Fibroblast of skin of abdomen (primary cell): Measurements from ENCODE around the gene ERAP2. TPM values are rescaled to one million over a fixed set of nuclear protein-coding genes. Genes with fewer than 3 reads are reported as not detected.
"Not testable (repeated sequence)": the region's sequence is repeated elsewhere in the genome, so short reads cannot be mapped to it uniquely, and the experiment has no call there.

Experiments
- DNase-seq: peaks from one replicate; pipeline ENCODE4 v3.0.0-alpha.2; 2013
- polyA plus RNA-seq, 2 experiments: library from polyadenylated mRNA; unstranded; fragments of 120-200 nt; gene quantifications; one replicate each; pipeline ENCODE4 v1.2.1, GENCODE V29; 2013; ENCODE audit not compliant: insufficient read length in 2 of 2

Gene ERAP2, protein sequence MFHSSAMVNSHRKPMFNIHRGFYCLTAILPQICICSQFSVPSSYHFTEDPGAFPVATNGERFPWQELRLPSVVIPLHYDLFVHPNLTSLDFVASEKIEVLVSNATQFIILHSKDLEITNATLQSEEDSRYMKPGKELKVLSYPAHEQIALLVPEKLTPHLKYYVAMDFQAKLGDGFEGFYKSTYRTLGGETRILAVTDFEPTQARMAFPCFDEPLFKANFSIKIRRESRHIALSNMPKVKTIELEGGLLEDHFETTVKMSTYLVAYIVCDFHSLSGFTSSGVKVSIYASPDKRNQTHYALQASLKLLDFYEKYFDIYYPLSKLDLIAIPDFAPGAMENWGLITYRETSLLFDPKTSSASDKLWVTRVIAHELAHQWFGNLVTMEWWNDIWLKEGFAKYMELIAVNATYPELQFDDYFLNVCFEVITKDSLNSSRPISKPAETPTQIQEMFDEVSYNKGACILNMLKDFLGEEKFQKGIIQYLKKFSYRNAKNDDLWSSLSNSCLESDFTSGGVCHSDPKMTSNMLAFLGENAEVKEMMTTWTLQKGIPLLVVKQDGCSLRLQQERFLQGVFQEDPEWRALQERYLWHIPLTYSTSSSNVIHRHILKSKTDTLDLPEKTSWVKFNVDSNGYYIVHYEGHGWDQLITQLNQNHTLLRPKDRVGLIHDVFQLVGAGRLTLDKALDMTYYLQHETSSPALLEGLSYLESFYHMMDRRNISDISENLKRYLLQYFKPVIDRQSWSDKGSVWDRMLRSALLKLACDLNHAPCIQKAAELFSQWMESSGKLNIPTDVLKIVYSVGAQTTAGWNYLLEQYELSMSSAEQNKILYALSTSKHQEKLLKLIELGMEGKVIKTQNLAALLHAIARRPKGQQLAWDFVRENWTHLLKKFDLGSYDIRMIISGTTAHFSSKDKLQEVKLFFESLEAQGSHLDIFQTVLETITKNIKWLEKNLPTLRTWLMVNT
- polyA plus RNA-seq (2013, experiment 1 of 2; ENCODE audit: insufficient read length): 15.8 TPM
- polyA plus RNA-seq (2013, experiment 2 of 2; ENCODE audit: insufficient read length): 16.4 TPM

GRCh38 chr5:96876292-96876850 is at the start of gene ERAP2:
TSS of gene ERAP2 (plus strand) at chr5:96876500. CDS start at chr5:96879686, 3,186 bp downstream.
- peak; percentile 29 for DNase-seq

- no peak for DNase-seq
Observed at GRCh38 chr5:96829297-96829696, 47.0 kb upstream of the ERAP2 start.

GRCh38 chr5:96834016-96834415 is 42.3 kb upstream of the ERAP2 start:
- no peak for DNase-seq

GRCh38 chr5:96835791-96836191 is 40.5 kb upstream of the ERAP2 start:
- no peak for DNase-seq

DNA sequence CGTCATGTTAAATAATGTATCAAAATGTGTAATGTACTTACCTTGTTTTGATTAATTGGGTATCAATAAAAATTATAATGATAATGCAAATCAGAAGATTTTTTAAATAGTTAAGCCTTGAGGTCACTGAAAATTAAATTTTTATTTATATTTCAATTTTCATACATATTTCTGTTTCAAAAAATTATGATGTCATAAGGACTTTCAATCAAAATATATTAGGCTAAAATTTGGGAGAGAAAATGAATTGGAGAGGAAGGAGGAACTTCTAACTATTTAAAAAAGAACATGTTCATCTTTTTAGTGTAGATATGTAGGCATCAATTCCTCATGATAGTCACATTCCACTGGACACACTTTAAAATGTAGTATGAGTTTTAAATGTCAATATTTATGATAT is 39.5 kb upstream of the ERAP2 start:
- no peak for DNase-seq

- no peak for DNase-seq
Observed at GRCh38 chr5:96837303-96837702, 39.0 kb upstream of the ERAP2 start.

DNA sequence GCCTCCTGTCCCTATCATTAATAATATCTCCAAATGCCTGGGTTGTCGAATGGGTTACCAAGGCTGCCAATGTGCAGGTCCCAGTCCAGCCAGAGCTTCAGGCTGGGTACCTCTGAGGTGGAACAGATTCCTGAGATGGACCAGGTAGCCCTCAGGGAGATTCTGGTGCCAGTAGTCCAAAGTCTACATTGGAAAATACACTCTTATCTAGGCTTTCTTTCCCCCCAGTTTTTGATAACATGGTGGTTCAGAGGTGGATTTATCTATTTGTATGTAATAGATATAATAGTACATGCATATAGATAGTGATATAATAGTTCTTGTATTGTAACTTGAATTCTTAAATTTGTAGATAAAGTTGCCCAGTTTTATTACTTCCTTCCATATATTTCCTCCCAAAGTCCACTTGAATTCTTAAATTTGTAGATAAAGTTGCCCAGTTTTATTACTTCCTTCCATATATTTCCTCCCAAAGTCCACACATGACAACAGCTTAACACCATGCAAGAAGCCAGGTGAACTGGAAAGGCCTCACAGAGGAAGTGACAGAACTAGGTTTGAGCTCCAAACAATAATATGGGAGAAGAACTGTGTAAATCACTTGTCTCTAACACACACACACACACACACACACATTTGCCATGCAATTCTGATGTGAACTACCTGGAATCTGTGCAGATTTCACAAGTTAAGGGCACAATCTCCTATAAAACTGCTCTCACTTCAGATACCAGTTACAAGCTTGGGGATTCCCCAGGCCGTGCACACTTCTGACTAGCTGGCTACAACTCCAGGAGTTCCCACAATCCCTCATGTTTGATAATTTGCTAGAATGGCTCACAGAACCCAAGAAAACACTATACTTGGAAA is 37.9 kb upstream of the ERAP2 start:
- no peak for DNase-seq

- DNase-seq: no peak
Observed at GRCh38 chr5:96839071-96839592, 37.2 kb upstream of the ERAP2 start.

DNA sequence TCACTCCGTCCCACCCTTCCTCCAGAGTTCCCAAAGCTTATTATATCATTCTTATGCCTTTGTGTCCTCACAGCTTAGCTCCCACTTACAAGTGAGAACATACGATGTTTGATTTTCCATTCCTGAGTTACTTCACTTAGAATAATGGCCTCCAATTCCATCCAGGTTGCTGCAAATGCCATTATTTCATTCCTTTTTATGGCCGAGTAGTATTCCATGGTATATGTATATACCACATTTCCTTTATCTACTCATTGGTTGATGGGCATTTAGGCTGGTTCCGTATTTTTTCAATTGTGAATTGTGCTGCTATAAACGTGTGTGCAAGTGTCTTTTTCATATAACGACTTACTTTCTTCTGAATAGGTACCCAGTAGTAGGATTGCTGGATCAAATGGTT is 34.4 kb upstream of the ERAP2 start:
- DNase-seq: not testable (repeated sequence)

GRCh38 chr5:96843140-96843539 is 33.2 kb upstream of the ERAP2 start:
- DNase-seq: no peak

GRCh38 chr5:96844481-96844990 is 31.8 kb upstream of the ERAP2 start:
- DNase-seq: no peak

DNA sequence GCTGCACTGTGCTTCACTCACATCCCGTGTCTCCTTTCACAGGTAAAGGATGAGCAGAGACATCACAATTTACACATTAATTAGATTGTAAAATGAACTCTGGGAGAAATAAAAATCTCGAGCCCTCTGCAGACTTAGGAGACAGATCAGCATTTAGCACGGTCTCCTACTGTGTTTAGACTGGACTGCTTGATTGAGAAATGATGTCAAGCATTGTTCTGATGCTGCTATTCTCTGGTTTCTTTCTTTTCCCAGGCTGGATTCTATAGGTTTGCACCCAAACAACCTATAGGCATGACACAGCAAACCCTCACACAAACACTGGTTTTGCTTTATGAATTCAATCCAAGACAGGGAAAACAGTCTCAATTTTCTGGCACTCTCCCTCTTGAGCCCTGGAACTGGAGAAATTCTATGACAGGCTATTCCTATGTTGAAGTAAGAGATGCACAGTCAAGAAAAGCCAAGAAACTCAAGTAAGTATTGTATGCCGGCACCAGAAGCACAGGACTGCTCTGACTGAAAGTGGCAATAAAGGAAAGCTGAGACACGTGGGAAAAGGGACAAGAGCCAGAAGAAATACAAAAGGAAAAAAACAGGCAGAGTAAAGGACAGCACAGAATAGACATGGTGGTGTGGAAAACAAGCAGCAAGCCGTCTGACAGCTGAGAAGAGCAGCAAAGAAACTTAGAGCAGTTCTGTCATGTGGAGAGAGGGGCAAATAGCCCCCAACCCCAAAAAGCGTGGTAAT is 24.8 kb upstream of the ERAP2 start:
- DNase-seq: no peak

DNA sequence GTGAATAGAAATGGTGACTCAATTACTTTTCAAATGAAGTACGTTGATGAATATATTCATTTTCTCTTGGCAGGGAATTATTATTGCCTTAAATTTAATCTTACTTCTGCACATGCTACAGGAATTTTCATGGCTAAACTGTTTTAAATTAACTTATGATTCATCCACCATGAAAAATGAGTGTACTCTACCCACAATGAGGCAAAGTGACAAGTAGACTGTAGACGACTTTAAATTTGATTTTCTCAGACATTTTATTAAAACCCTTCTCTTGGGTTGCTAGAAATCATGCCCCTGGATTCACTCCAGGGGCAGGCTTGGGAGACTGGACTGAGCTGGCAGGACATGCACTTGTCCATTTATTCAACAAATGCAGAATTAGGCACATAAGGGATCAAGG is 23.5 kb upstream of the ERAP2 start:
- peak; percentile 71 for DNase-seq

DNA sequence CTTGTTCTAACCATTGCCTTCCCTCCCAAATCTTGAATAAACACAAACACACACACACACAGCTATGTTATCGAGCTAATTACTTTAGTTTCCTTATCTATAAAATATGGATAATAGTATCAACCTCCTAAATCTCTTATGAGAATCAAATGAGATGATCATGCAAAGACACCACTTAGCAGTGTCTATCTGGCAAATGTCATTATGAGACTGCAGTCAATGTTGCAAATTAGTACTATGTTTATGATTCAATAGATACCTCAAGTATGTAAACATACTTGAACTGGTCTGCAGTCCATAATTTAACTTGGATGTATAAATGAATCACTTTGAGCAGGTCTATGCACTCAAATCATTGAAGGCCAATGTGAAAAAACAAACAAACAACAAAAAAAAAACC is 22.2 kb upstream of the ERAP2 start:
- DNase-seq: no peak

DNA sequence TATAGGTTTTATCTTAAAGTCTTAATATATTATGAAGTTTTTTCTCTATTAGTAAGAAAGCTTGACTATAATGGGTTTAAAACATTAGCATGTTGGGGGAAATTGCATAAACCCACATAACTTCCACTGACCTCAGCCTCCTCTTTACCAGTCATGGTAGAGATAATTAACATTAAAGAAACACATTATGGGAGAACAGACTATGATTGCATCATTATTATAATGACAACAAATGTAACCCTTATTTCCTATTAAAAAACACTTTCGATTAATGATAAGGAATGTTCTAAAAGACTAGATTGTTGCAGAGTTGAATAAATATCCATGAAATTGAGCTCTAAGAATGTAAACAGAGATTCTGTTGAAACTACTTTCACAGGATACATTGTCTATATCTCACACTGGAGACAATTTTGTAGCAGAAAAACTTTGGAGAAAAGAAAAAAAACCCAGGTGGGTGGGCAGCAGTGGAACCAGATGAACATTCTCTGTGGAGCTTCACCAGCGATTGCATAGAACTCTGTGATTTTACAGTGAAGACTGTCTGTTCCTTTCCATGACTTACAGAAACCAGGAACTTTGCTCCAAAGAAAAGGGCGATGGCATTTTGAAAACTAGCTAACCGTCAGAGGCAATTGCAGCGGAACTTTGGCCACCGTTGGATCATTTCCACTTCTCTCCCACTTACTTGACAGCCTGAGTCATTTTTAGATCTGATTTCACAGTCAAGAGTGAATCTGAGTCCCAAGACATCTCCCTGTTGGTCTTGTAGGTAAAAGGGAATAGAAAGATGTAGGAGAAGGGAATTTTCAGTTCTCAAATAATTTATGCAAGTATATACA is 21.0 kb upstream of the ERAP2 start:
- DNase-seq: peak; percentile 43

GRCh38 chr5:96856371-96856770 is 19.9 kb upstream of the ERAP2 start:
- peak; percentile 46 for DNase-seq

DNA sequence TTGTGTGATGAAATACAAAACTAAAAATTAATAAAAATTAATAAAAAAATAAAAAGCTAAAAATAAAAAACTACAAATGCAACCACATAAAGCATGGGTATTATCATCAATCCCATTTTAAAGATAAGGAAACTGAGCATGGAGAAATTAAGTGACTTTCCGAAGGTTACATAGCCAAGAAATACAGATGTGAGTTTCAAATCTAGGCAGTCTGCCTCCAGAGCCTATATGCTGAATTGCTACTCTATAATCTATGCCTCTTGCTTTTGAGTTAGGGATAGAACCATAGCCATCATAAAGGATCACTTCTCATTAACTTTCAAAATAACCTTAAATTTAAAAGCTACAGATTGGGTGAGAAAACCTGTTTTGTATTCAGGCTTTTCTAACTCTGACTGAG is 18.8 kb upstream of the ERAP2 start:
- DNase-seq: no peak

DNA sequence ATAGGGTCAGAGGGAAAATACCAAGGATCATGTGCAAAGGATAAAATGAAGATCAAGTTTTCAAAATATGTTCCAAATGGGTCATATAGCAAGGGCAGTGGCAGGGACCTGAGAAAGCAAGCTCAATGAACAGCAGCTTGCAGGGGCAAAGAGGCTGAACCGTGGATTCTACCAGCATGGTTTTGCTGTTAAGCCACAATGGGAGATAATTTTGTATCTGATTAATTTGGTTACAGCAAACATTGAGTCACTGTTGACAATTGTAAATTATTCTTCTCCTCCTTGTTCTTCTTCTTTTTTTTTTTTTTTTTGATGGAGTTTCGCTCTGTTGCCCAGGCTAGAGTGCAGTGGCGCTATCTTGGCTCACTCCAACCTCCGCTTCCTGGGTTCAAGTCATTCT is 18.4 kb upstream of the ERAP2 start:
- DNase-seq: no peak

DNA sequence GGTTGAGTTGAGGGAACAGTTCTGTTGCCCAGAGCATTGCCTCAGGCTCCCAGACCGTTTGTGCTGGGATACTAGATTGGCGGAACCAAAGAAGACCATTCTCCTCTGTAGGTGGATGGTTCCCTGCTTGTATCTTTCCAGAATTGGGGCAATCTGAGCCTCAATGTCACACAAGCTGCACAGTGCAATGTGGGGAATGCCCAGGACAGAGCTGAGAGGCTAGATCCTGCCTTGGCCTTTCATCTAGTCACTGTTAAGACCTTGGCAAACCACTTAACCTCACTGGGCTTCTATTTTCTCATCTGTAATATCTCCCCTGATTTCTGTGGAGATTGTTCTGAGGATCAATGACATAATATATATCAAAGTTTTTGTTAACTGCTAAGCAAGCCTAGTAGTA is 16.9 kb upstream of the ERAP2 start:
- DNase-seq: no peak

- DNase-seq: no peak
Observed at GRCh38 chr5:96861076-96861475, 15.2 kb upstream of the ERAP2 start.
